WTC11 (cell line): ENCODE data around the gene CCN6. TPM values are rescaled to one million over a fixed set of nuclear protein-coding genes. Genes with fewer than 3 reads are reported as not detected.

Experiments used
- ATAC-seq: fragments of 200-7000 bp; cut with Tn5 transposase; 2 replicates; pipeline ENCODE4 v1.10.0; 2021; ENCODE audit warnings: mild to moderate bottlenecking, moderate library complexity
- CTCF ChIA-PET: fragments of 300-600 bp; sonication (Branson Sonifier 250); formaldehyde crosslinking; loops from one replicate; lab custom pipeline; 2021; ENCODE audit warnings: antibody characterized with exemption; lab: Charles Lee
- POLR2A ChIA-PET: fragments of 350-600 bp; sonication (Branson Sonifier 250); formaldehyde crosslinking; loops from one replicate; lab custom pipeline; 2021; ENCODE audit warnings: antibody characterized with exemption; lab: Charles Lee
- DNase-seq: peaks from one replicate; pipeline ENCODE4 v3.0.0; 2021; ENCODE audit warnings: low spot score
- H3K27ac Mint-ChIP-seq: 2 replicates; pipeline ENCODE4 v1.8.0; 2021; ENCODE audit warnings: mixed read lengths
- H3K27me3 Mint-ChIP-seq: 2 replicates; pipeline ENCODE4 v1.8.0; 2021; ENCODE audit warnings: low read depth, mild to moderate bottlenecking, moderate library complexity, mixed read lengths
- H3K36me3 Mint-ChIP-seq: 2 replicates; pipeline ENCODE4 v1.8.0; 2021; ENCODE audit warnings: mixed read lengths
- H3K4me1 Mint-ChIP-seq: 2 replicates; pipeline ENCODE4 v1.8.0; 2022; ENCODE audit warnings: mixed read lengths
- H3K4me3 Mint-ChIP-seq: 2 replicates; pipeline ENCODE4 v1.8.0; 2021; ENCODE audit warnings: mild to moderate bottlenecking, moderate library complexity, mixed read lengths
- H3K9me3 Mint-ChIP-seq: 2 replicates; pipeline ENCODE4 v1.8.0; 2021; ENCODE audit warnings: mixed read lengths
- E2F4 ChIP-seq: sonication (generic); formaldehyde crosslinking; IDR thresholded peaks from 2 replicates; pipeline ENCODE4 v1.8.1; 2022; ENCODE audit warnings: low read depth, mild to moderate bottlenecking, moderate library complexity, missing genetic modification reagents, borderline replicate concordance
- EMX1 ChIP-seq: fragments of 250-450 bp; sonication (Bioruptor Pico); IDR thresholded peaks from 2 replicates; pipeline ENCODE4 v1.8.0; 2021; ENCODE audit warnings: mild to moderate bottlenecking
- ETV6 ChIP-seq: sonication (generic); formaldehyde crosslinking; IDR thresholded peaks from 2 replicates; pipeline ENCODE4 v1.8.1; 2022; ENCODE audit warnings: mild to moderate bottlenecking, missing genetic modification reagents
- GABPB1 ChIP-seq: sonication (generic); formaldehyde crosslinking; IDR thresholded peaks from 2 replicates; pipeline ENCODE4 v1.8.1; 2023; ENCODE audit warnings: mild to moderate bottlenecking, missing genetic modification reagents
- NR3C1 ChIP-seq: sonication (generic); formaldehyde crosslinking; conservative IDR thresholded peaks from 2 replicates; pipeline ENCODE4 v1.8.1; 2023; ENCODE audit warnings: low read depth, mild to moderate bottlenecking, missing genetic modification reagents
- PREB ChIP-seq: sonication (generic); formaldehyde crosslinking; IDR thresholded peaks from 2 replicates; pipeline ENCODE4 v1.8.1; 2022; ENCODE audit warnings: mild to moderate bottlenecking, missing genetic modification reagents, moderate library complexity, borderline replicate concordance
- RORB ChIP-seq: fragments of 250-450 bp; sonication (Bioruptor Pico); IDR thresholded peaks from 2 replicates; pipeline ENCODE4 v1.9.0; 2021; ENCODE audit warnings: mild to moderate bottlenecking
- TCF7 ChIP-seq: sonication (generic); formaldehyde crosslinking; IDR thresholded peaks from 2 replicates; pipeline ENCODE4 v1.8.0; 2022; ENCODE audit warnings: mild to moderate bottlenecking, low read depth, missing genetic modification reagents, moderate library complexity
- TP53 ChIP-seq: sonication (generic); formaldehyde crosslinking; IDR thresholded peaks from 2 replicates; pipeline ENCODE4 v1.8.1; 2023; ENCODE audit warnings: mild to moderate bottlenecking, missing genetic modification reagents
- ZNF263 ChIP-seq: sonication (generic); formaldehyde crosslinking; IDR thresholded peaks from 2 replicates; pipeline ENCODE4 v1.8.1; 2022; ENCODE audit warnings: low read depth, mild to moderate bottlenecking, moderate library complexity, missing genetic modification reagents
- ZNF396 ChIP-seq: fragments of 250-450 bp; sonication (Bioruptor Pico); IDR thresholded peaks from 2 replicates; pipeline ENCODE4 v1.8.0; 2021; ENCODE audit warnings: mild to moderate bottlenecking, moderate library complexity, borderline replicate concordance
- total RNA-seq: library from RNA; stranded (reverse); gene quantifications from 3 replicates; pipeline ENCODE4 v1.2.3, GENCODE V29; 2021
- TF ChIP-seq, protein P1 (sequence below): sonication (generic); formaldehyde crosslinking; IDR thresholded peaks from 2 replicates; pipeline ENCODE4 v1.8.0; 2022; ENCODE audit warnings: missing genetic modification reagents
- TF ChIP-seq, protein P2 (sequence below): sonication (generic); formaldehyde crosslinking; IDR thresholded peaks from 2 replicates; pipeline ENCODE4 v1.8.0; 2022; ENCODE audit warnings: mild to moderate bottlenecking, missing genetic modification reagents
- TF ChIP-seq, protein P3 (sequence below): fragments of 250-450 bp; sonication (Bioruptor Pico); IDR thresholded peaks from 2 replicates; pipeline ENCODE4 v1.9.0; 2021; ENCODE audit warnings: mild to moderate bottlenecking

CCN6 gene
- total RNA-seq, 1 experiment from 2014 or later: not detected

DNA sequence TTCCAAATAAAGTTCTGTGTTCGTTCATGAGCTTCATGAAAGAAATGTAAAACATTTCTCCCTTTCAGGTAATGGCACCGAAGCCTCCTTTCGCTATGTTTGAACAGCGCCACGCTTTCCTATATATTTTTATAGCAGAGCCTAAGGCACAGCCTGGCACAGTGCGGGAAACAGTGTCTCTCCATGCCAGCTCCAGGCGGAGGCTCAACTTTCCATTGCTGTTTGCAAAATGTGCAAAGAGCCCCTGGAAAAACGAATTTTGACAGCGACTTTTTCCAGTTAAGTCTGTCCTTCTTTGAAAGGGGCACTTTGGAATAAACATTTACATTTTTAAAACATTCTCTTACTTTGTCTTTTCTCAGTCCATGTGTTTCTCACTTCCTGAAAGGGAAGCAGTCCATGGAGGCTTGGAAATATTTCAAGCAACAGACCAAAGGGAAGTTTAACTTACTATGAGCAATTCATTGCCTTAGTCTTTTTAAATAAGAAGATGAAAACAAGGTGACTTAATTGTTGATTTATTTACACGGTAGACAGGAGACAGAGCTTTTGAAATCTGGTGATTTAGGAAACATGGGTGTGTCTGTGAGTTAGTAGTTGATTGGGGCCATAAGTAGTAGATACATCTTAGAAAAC is 769 bp downstream of the CCN6 start:
- no peaks in the 10 kb centered on the region for H3K9me3 Mint-ChIP-seq
- H3K4me3 Mint-ChIP-seq: no peak overlapping the region
- no peak for ATAC-seq
- TF ChIP-seq RORB: no peak
- TF ChIP-seq, protein P1, sequence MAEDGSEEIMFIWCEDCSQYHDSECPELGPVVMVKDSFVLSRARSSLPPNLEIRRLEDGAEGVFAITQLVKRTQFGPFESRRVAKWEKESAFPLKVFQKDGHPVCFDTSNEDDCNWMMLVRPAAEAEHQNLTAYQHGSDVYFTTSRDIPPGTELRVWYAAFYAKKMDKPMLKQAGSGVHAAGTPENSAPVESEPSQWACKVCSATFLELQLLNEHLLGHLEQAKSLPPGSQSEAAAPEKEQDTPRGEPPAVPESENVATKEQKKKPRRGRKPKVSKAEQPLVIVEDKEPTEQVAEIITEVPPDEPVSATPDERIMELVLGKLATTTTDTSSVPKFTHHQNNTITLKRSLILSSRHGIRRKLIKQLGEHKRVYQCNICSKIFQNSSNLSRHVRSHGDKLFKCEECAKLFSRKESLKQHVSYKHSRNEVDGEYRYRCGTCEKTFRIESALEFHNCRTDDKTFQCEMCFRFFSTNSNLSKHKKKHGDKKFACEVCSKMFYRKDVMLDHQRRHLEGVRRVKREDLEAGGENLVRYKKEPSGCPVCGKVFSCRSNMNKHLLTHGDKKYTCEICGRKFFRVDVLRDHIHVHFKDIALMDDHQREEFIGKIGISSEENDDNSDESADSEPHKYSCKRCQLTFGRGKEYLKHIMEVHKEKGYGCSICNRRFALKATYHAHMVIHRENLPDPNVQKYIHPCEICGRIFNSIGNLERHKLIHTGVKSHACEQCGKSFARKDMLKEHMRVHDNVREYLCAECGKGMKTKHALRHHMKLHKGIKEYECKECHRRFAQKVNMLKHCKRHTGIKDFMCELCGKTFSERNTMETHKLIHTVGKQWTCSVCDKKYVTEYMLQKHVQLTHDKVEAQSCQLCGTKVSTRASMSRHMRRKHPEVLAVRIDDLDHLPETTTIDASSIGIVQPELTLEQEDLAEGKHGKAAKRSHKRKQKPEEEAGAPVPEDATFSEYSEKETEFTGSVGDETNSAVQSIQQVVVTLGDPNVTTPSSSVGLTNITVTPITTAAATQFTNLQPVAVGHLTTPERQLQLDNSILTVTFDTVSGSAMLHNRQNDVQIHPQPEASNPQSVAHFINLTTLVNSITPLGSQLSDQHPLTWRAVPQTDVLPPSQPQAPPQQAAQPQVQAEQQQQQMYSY (CRISPR knock-in tag): no peak
- TF ChIP-seq ZNF396 (CRISPR knock-in tag): no peak
- TF ChIP-seq EMX1 (CRISPR knock-in tag): no peak
- TF ChIP-seq PREB (CRISPR knock-in tag): no peak
- CTCF ChIA-PET: no interaction called here
- DNase-seq: no peak
- H3K27me3 Mint-ChIP-seq: no peaks in the 10 kb centered on the region
- no peaks in the 10 kb centered on the region for H3K4me1 Mint-ChIP-seq
- POLR2A ChIA-PET: no interaction called here
- H3K36me3 Mint-ChIP-seq: no peaks in the 10 kb centered on the region
- no peak overlapping the region for H3K27ac Mint-ChIP-seq

- CTCF ChIA-PET: no interaction called here
- POLR2A ChIA-PET: no interaction called here
- H3K4me3 Mint-ChIP-seq: no peak overlapping the region
- no peaks in the 10 kb centered on the region for H3K27me3 Mint-ChIP-seq
- no peak overlapping the region for H3K27ac Mint-ChIP-seq
- H3K9me3 Mint-ChIP-seq: no peaks in the 10 kb centered on the region
- no peaks in the 10 kb centered on the region for H3K4me1 Mint-ChIP-seq
- no peak for DNase-seq
- no peak for ATAC-seq
- no peaks in the 10 kb centered on the region for H3K36me3 Mint-ChIP-seq
- TF ChIP-seq E2F4 (CRISPR knock-in tag): no peak
- no peak for TF ChIP-seq ETV6 (CRISPR knock-in tag)
- no peak for TF ChIP-seq GABPB1 (CRISPR knock-in tag)
- TF ChIP-seq, protein P2, sequence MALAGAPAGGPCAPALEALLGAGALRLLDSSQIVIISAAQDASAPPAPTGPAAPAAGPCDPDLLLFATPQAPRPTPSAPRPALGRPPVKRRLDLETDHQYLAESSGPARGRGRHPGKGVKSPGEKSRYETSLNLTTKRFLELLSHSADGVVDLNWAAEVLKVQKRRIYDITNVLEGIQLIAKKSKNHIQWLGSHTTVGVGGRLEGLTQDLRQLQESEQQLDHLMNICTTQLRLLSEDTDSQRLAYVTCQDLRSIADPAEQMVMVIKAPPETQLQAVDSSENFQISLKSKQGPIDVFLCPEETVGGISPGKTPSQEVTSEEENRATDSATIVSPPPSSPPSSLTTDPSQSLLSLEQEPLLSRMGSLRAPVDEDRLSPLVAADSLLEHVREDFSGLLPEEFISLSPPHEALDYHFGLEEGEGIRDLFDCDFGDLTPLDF (CRISPR knock-in tag): no peak
- TF ChIP-seq NR3C1 (CRISPR knock-in tag): no peak
- TF ChIP-seq, protein P3, sequence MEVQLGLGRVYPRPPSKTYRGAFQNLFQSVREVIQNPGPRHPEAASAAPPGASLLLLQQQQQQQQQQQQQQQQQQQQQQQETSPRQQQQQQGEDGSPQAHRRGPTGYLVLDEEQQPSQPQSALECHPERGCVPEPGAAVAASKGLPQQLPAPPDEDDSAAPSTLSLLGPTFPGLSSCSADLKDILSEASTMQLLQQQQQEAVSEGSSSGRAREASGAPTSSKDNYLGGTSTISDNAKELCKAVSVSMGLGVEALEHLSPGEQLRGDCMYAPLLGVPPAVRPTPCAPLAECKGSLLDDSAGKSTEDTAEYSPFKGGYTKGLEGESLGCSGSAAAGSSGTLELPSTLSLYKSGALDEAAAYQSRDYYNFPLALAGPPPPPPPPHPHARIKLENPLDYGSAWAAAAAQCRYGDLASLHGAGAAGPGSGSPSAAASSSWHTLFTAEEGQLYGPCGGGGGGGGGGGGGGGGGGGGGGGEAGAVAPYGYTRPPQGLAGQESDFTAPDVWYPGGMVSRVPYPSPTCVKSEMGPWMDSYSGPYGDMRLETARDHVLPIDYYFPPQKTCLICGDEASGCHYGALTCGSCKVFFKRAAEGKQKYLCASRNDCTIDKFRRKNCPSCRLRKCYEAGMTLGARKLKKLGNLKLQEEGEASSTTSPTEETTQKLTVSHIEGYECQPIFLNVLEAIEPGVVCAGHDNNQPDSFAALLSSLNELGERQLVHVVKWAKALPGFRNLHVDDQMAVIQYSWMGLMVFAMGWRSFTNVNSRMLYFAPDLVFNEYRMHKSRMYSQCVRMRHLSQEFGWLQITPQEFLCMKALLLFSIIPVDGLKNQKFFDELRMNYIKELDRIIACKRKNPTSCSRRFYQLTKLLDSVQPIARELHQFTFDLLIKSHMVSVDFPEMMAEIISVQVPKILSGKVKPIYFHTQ: no peak
- TF ChIP-seq ZNF263: no peak
- no peak for TF ChIP-seq TP53
- no peak for TF ChIP-seq TCF7
- TF ChIP-seq PREB (CRISPR knock-in tag): no peak
Observed at GRCh38 chr6:112058243-112059032, 4.5 kb downstream of the CCN6 start.
